Upper lobe of right lung (tissue), 1 donor: ENCODE results near the gene SIGLEC9. TPM values are rescaled to one million over a fixed set of nuclear protein-coding genes. Genes with fewer than 3 reads are reported as not detected.

Experiments
- ATAC-seq: fragments of 200-7000 bp; cut with Tn5 transposase; one replicate; pipeline ENCODE4 v1.9.1; 2020; ENCODE audit warnings: mild to moderate bottlenecking, moderate library complexity
- DNase-seq: peaks from one replicate; pipeline ENCODE4 v3.0.0-alpha.2; 2020
- H3K27ac ChIP-seq: fragments of 200-600 bp; one replicate; pipeline ENCODE4 v1.8.0; 2022
- H3K27me3 ChIP-seq: fragments of 200-600 bp; one replicate; pipeline ENCODE4 v1.8.0; 2022; ENCODE audit warnings: mild to moderate bottlenecking
- H3K36me3 ChIP-seq: fragments of 200-600 bp; one replicate; pipeline ENCODE4 v1.8.0; 2022
- H3K4me1 ChIP-seq: fragments of 200-600 bp; one replicate; pipeline ENCODE4 v1.8.0; 2022
- H3K4me3 ChIP-seq: fragments of 200-600 bp; one replicate; pipeline ENCODE4 v1.8.0; 2022; ENCODE audit warnings: mild to moderate bottlenecking
- H3K9me3 ChIP-seq: fragments of 200-600 bp; one replicate; pipeline ENCODE4 v1.8.0; 2022
- CTCF ChIP-seq: fragments of 200-600 bp; IDR thresholded peaks from one replicate; pipeline ENCODE4 v1.8.0; 2022; ENCODE audit warnings: antibody characterized with exemption
- intact Hi-C: fragments of 100-400 bp; cut with DNase I; formaldehyde crosslinking; loops from one replicate; pipeline ENCODE4 v1.11.0; 2022
- total RNA-seq: library from RNA; stranded (reverse); fragmentation: NEBNext Ultra II Directional; extraction: Animal tissue kit (Norgen Biotek cat#: 25700); gene quantifications from one replicate; pipeline ENCODE4 v1.2.1, GENCODE V29; 2021
- donor health status: DM: no; HTN: yes; CAD: no; lungs with severe emphysema.

Gene SIGLEC9
- total RNA-seq, 1 donor from 2014 or later: 14.5 TPM

DNA sequence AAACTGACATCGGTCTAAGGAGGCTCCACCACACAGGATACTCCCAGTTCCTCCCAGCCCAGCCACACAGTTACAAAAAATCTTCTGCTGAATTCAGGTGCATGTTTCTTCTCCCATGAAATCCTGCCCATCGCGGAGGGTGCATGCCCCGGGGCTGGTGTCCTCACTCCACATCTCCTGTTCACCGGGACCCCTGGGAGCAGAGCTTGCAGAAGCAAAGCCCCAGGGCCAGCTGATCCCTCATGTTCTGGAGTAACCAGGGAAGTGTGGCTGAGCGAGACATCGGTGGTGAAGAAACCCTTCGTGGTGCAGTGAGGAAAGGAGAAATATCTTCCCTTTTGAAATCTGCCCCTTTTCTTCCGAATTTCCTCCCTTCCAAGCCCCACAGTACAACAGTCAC lies 904 bp upstream of the SIGLEC9 start:
- Histone ChIP-seq H3K27ac (peak overlapping the region; percentile 72), H3K4me1 (peaks cover 9% of the 10 kb centered on the region), H3K36me3 (no peaks in the 10 kb centered on the region), H3K9me3 (no peaks in the 10 kb centered on the region), H3K4me3 (no peak overlapping the region), H3K27me3 (no peaks in the 10 kb centered on the region)
- no peak for ATAC-seq
- intact Hi-C loops: no loop called here
- DNase-seq: peak; percentile 62
- TF ChIP-seq CTCF: no peak

- Histone ChIP-seq H3K36me3 (no peaks in the 10 kb centered on the region), H3K27me3 (no peaks in the 10 kb centered on the region), H3K27ac (peak overlapping the region; percentile 72), H3K4me3 (no peak overlapping the region), H3K9me3 (no peaks in the 10 kb centered on the region), H3K4me1 (peaks cover 12% of the 10 kb centered on the region)
- no peak for TF ChIP-seq CTCF
- DNase-seq (peak; percentile 44), ATAC-seq (no peak)
- intact Hi-C loops: no loop called here
Observed at GRCh38 chr19:51124216-51124615, 490 bp upstream of the SIGLEC9 start.

GRCh38 chr19:51125421-51126075 lies 842 bp downstream of the SIGLEC9 start:
- DNase-seq (no peak), ATAC-seq (no peak)
- Histone ChIP-seq H3K27ac (peak overlapping the region; percentile 72), H3K27me3 (no peaks in the 10 kb centered on the region), H3K4me1 (peaks cover 12% of the 10 kb centered on the region), H3K9me3 (no peaks in the 10 kb centered on the region), H3K4me3 (peak overlapping the region; percentile 42), H3K36me3 (no peaks in the 10 kb centered on the region)
- intact Hi-C loops: no loop called here
- no peak for TF ChIP-seq CTCF

DNA sequence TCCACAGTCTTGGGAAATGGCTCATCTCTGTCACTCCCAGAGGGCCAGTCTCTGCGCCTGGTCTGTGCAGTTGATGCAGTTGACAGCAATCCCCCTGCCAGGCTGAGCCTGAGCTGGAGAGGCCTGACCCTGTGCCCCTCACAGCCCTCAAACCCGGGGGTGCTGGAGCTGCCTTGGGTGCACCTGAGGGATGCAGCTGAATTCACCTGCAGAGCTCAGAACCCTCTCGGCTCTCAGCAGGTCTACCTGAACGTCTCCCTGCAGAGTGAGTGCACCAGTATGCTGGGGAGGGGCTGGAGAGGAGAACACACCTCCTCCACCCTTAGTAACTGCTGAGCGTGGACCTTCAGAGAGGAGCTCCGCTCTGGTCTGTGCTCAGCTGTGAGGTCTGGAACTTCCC lies 2.3 kb downstream of the SIGLEC9 start:
- Histone ChIP-seq H3K27ac (no peak overlapping the region), H3K36me3 (no peaks in the 10 kb centered on the region), H3K4me3 (peak overlapping the region; percentile 23), H3K9me3 (no peaks in the 10 kb centered on the region), H3K27me3 (no peaks in the 10 kb centered on the region), H3K4me1 (peaks cover 18% of the 10 kb centered on the region)
- DNase-seq (peak; percentile 50), ATAC-seq (no peak)
- TF ChIP-seq CTCF: no peak
- intact Hi-C loops: no loop called here

DNA sequence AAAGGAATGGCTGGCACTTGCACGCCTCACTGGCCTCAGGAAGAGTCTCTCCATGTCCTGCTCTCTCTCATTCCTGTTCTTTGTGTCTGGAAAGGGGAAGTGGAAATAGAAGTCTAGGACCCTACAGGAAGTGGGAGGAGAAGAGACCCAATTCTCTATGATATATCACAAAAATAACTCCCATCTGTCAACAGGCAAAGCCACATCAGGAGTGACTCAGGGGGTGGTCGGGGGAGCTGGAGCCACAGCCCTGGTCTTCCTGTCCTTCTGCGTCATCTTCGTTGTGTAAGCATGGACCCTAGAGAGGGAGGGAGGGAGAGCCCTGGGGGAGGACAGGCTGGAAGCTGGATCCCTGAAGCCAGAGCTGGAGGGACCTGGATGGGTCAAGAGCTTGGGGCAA lies 3.0 kb downstream of the SIGLEC9 start:
- no peak for TF ChIP-seq CTCF
- intact Hi-C loops: no loop called here
- peak overlapping the region; percentile 11 for H3K27ac ChIP-seq
- peaks cover 20% of the 10 kb centered on the region for H3K4me1 ChIP-seq
- H3K36me3 ChIP-seq: no peaks in the 10 kb centered on the region
- H3K27me3 ChIP-seq: no peaks in the 10 kb centered on the region
- H3K9me3 ChIP-seq: no peaks in the 10 kb centered on the region
- ATAC-seq (peak; percentile 2), DNase-seq (peak; percentile 67)
- peak overlapping the region; percentile 23 for H3K4me3 ChIP-seq

DNA sequence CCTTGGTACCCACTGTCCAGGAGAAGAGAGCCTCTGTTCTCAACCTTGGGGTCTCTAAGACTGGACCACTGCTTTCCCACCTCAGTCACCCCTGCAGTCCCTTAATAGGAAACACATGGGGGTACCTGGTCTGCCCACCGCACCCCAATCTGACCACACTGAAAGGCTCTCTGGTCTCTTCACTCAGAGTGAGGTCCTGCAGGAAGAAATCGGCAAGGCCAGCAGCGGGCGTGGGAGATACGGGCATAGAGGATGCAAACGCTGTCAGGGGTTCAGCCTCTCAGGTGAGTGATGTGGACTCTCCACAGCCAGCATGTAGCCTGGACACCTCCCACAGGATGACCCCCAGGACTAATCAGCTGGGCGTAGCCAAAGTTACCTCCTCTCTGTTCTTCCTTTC lies 3.5 kb downstream of the SIGLEC9 start:
- H3K4me1 ChIP-seq: peaks cover 20% of the 10 kb centered on the region
- peak; percentile 53 for DNase-seq
- no peaks in the 10 kb centered on the region for H3K27me3 ChIP-seq
- no peak for TF ChIP-seq CTCF
- no peaks in the 10 kb centered on the region for H3K9me3 ChIP-seq
- H3K4me3 ChIP-seq: no peak overlapping the region
- no peak for ATAC-seq
- intact Hi-C loops: no loop called here
- H3K27ac ChIP-seq: peak overlapping the region; percentile 11
- no peaks in the 10 kb centered on the region for H3K36me3 ChIP-seq
